22Rv1 (cell line): ENCODE data around the gene SELENOS.

Experiments used
- H3K27ac ChIP-seq: fragments of 450-650 bp; 2 replicates; pipeline ENCODE4 v1.5.1; 2017
- ZFX ChIP-seq: fragments of 450-650 bp; IDR thresholded peaks from 2 replicates; pipeline ENCODE4 v1.6.1; 2017; ENCODE audit warnings: antibody characterized with exemption, borderline replicate concordance
- TF ChIP-seq, protein P1 (sequence below): fragments of 450-650 bp; IDR thresholded peaks from 2 replicates; pipeline ENCODE4 v1.5.1; 2017; ENCODE audit warnings: mild to moderate bottlenecking

Gene SELENOS

DNA sequence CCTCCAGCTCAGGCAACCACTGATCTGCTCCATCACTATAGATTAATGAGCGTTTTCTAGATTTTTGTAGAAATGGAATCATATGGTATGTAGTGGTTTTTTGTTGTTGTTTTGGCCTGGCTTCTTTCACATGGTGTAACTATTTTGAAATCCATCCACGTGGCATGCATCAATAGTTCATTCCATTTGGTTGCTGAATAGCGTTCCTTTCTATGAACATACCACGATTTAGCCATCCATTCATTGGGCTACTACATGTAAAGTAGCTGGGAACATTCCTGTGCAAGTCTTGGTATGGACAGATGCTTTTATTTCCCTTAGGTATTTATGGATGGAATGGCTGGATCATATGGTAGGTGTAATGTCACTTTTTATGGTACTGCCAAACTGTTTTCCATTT lies 14.7 kb downstream of the SELENOS start:
- no peak overlapping the region for H3K27ac ChIP-seq
- no peak for TF ChIP-seq ZFX
- TF ChIP-seq, protein P1, sequence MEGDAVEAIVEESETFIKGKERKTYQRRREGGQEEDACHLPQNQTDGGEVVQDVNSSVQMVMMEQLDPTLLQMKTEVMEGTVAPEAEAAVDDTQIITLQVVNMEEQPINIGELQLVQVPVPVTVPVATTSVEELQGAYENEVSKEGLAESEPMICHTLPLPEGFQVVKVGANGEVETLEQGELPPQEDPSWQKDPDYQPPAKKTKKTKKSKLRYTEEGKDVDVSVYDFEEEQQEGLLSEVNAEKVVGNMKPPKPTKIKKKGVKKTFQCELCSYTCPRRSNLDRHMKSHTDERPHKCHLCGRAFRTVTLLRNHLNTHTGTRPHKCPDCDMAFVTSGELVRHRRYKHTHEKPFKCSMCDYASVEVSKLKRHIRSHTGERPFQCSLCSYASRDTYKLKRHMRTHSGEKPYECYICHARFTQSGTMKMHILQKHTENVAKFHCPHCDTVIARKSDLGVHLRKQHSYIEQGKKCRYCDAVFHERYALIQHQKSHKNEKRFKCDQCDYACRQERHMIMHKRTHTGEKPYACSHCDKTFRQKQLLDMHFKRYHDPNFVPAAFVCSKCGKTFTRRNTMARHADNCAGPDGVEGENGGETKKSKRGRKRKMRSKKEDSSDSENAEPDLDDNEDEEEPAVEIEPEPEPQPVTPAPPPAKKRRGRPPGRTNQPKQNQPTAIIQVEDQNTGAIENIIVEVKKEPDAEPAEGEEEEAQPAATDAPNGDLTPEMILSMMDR = no peak

DNA sequence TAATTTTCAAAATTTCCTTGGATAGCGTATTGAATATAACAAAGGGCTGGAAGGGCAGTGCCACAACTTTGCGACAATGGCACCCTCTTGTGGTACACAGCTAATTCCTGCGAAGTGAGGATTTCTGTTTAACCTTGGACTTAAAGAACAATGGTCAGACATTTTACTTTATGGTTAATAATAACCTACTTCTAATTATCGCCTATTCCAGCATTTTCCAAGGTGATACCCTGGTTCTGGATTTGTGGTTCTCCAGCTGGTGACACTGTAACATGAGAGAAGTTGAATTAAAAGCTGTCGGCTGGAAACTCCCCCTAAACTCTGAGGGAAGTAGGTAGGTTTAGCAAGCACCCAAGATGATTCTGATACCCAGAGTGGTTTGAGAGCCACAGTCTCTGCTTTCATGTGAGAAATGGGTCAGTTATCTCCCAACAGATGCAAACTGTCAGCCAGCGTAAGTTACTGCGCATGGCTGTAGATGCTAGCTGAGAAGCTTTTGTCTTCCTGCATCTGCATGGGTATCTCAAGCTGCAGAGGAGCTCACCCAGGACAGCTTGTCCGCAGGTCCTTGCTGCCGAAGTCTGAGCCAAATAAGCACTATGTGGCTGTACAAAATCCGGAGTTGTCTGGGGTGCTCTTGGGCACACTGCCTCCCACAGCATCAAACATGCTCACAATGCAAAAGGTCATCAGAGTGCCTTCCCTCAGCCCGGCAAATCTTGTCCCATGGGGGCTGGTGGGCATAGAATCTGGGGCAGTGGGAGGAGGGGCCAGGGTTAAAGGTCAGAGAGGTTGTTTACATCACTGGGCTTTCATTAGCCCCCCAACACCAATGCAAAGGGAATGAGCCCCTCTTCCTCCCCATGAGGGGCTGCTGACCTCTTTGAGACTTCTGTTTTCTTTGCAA lies 18.8 kb downstream of the SELENOS start:
- H3K27ac ChIP-seq = no peak overlapping the region
- no peak for TF ChIP-seq ZFX
- TF ChIP-seq, protein P1 = peak; percentile 83

DNA sequence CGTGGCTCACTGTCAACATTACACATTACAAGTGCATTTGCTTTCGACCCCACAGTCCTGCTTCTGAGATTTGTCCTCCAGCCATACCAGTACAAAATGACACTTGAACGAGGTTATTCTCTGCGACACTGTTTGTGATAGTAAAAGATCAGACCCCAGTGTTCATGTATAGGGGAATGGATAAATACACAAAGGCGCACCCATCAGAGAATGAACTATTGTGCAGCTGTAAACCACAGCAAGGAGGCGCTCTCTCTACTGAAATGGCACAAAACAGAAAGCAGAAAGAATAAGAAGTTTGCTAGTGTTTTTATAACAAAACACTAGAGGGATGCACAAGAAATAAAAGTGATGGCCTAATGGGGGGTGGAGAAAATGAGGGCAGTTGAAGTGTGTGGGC lies 20.5 kb downstream of the SELENOS start:
- H3K27ac ChIP-seq = no peak overlapping the region
- TF ChIP-seq, protein P1 = no peak; the same call in 1 of the 2 replicates
- TF ChIP-seq ZFX = no peak

DNA sequence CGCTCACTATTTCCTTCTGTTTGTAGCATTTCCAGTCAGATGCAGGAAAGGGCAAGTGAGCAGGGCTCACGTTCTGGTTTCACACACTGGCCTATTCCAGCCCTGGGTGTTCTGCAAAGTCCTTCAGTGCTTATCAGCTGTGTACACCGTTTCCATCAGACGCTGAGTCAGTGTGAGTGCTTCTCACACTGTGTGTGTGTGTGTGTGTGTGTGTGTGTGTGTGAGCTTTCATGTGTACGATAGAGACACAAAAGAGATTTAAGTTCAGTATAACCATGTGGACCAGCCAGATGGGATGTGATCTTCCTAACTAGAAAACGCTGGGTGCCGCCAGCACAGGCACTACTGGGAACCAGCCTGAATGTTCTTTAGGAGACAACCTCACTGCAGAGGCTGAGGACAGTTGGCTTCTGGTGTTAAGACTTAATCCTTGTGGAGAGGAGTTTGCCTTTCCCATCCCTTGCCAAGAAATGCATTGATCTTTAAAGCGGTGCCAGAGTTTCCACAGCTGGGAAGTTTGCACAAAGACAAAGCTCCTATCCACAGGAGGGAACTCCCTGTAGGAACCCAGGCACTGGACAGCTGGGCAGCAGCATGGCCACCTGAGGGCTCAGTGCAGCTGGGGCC lies 21.6 kb downstream of the SELENOS start:
- no peak overlapping the region for H3K27ac ChIP-seq
- TF ChIP-seq, protein P1 = no peak
- TF ChIP-seq ZFX = no peak

DNA sequence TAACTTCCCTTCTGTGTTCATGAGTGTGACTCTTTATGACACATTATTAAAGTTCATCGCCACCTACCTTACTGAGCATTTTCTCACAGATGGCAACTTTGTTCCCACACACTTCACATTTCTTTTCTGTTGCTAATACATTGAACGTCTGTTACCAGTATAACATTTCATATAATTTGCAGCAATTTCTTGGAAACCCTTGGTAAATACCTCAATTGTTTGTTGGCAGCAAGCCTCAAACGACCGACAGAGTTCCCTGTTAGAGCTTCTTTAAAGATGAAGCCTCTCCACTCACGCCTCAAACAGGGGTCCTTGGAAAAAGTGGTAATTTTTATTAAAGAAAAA lies 22.3 kb downstream of the SELENOS start:
- no peak overlapping the region for H3K27ac ChIP-seq
- no peak for TF ChIP-seq ZFX
- TF ChIP-seq, protein P1 = no peak

DNA sequence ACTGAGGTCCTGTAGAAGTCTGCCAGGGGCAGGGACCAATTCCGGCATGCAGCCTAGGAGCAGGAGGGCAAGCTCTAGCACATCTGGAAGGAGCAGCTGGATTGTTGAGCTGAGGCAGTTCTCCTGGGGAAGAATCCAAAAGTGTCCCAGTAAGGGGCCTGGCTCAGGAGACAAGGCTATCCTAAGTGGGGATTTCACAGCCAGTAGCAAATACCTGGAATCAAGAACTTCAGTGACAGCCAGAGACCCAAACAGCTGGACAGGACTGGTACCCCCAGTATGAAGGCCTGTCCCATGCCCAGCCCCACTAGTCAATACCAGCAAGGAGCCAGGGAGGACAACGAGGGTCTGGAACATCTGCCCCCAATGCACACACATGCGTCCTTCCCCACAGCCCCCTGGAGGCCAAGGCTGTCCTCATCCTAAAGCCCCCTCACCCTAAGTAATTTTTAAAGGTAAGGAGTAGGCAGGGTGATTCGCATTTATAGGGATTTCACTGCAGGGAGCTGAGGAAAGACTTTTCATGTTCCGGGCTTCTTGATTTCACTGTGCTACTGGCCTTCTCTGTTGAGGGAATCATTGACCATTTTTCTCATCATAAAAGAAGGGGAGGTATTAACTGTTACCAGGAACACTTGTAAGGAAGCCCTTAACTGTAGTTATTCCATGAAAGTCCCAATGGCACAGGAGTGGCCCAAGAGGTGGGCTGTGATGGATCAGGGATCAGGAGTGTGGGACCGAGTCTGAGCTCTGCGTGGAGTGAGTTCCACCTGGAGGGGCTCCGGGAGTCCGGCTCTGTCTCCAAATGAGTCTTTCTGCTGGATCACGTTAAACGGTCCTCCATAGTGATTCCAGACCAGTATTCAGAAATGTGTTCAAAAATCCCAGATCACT lies 22.9 kb downstream of the SELENOS start:
- H3K27ac ChIP-seq = no peak overlapping the region
- TF ChIP-seq, protein P1 = no peak
- no peak for TF ChIP-seq ZFX
